Psoas muscle (tissue), 8 donors: ENCODE data around the gene NRIP1. TPM values are rescaled to one million over a fixed set of nuclear protein-coding genes. Genes with fewer than 3 reads are reported as not detected.

ENCODE experiments used
- ATAC-seq, 4 donors: fragments of 200-7000 bp; cut with Tn5 transposase; one replicate each; pipeline ENCODE4 v1.9.1; 2020; ENCODE audit warnings: moderate library complexity in 3 of 4, mild to moderate bottlenecking in 2 of 4
- DNase-seq, 2 donors: peaks; one replicate each; pipeline ENCODE4 v3.0.0-alpha.2; 2020
- H3K27ac ChIP-seq: fragments of 200-600 bp; one replicate; pipeline ENCODE4 v1.8.0; 2022
- H3K27me3 ChIP-seq, 3 donors: fragments of 200-600 bp in 1 of 3; one replicate each; pipeline versions ENCODE4 v1.6.1 to v1.8.0; 2013 to 2022; ENCODE audit warnings: low read length in 2 of 3, mild to moderate bottlenecking in 2 of 3, moderate library complexity in 1 of 3; ENCODE audit not compliant: insufficient read depth in 3 of 3
- H3K36me3 ChIP-seq, 2 donors: fragments of 200-600 bp in 1 of 2; one replicate each; pipeline versions ENCODE4 v1.6.1 to v1.8.0; 2013 to 2022; ENCODE audit warnings: low read depth in 1 of 2, mild to moderate bottlenecking in 1 of 2, moderate library complexity in 1 of 2; ENCODE audit not compliant: insufficient read depth in 1 of 2
- H3K4me1 ChIP-seq: fragments of 200-600 bp; one replicate; pipeline ENCODE4 v1.8.0; 2022
- H3K4me3 ChIP-seq: fragments of 200-600 bp; one replicate; pipeline ENCODE4 v1.8.0; 2022; ENCODE audit warnings: mild to moderate bottlenecking
- H3K9me3 ChIP-seq: fragments of 200-600 bp; one replicate; pipeline ENCODE4 v1.8.0; 2022
- CTCF ChIP-seq: fragments of 200-600 bp; IDR thresholded peaks from one replicate; pipeline ENCODE4 v1.8.0; 2022; ENCODE audit warnings: antibody characterized with exemption
- WGBS, 3 donors: extraction: QIAGEN DNeasy Blood & Tissue Kit; methylation state at CpG; one replicate each; pipeline versions ENCODE4 v1.1.6 to v1.1.7; 2013; 5-methylcytosine and 5-hydroxymethylcytosine counted together
- intact Hi-C, 2 donors: fragments of 100-400 bp; cut with DNase I; formaldehyde crosslinking; loops; one replicate each; pipeline versions ENCODE4 v1.11.0 to v1.14.2; 2022
- polyA plus RNA-seq, 3 donors: library from polyadenylated mRNA; stranded (reverse); fragments of 200-250 nt; gene quantifications; one replicate each; pipeline ENCODE4 v1.2.3, GENCODE V29; 2013
- total RNA-seq, 4 donors: library from RNA; stranded (reverse); fragmentation: NEBNext Ultra II Directional in 2 of 4; extraction: Animal tissue kit (Norgen Biotek cat#: 25700) in 2 of 4; gene quantifications; one replicate each; pipeline versions ENCODE4 v1.2.1 to v1.2.4, GENCODE V29; 2021 to 2023
- donor health status: healthy with polysubstance abuse.
- donor health status: DM: no; HTN: no; CAD: no; lungs with moderate emphysema.
- donor health status: Bipolar disorder and iron deficiency.
- donor health status: healthy.
- donor health status: DM: yes; HTN: yes; CAD: no.
- donor health status: DM: no; HTN: no; CAD: no.
- donor health status: DM: no; HTN: no; CAD: no.
- donor health status: DM: yes; HTN: yes; CAD: no.

Gene NRIP1
- total and polyA plus RNA-seq, 7 donors, result 12.1 to 137 (median 42.8) TPM

GRCh38 chr21:15029077-15029476, 35.7 kb downstream of the NRIP1 start:
- no peaks in the 10 kb centered on the region for H3K36me3 ChIP-seq
- DNase-seq, result no peak
- no peak overlapping the region for H3K27ac ChIP-seq
- H3K9me3 ChIP-seq, result no peaks in the 10 kb centered on the region
- no peaks in the 10 kb centered on the region for H3K27me3 ChIP-seq
- H3K4me3 ChIP-seq, result no peak overlapping the region
- WGBS, 3 donors, result 75 to 81% (median 76%) methylated on average over 4 of the region's 4 CpGs
- ATAC-seq, result peak in 1 of 4 donors; percentile 43
- intact Hi-C loops, result no loop called here
- H3K4me1 ChIP-seq, result peaks cover 28% of the 10 kb centered on the region
- TF ChIP-seq CTCF, result no peak

GRCh38 chr21:15028186-15028585, 36.6 kb downstream of the NRIP1 start:
- intact Hi-C loops, result no loop called here

GRCh38 chr21:15027056-15027455, 37.7 kb downstream of the NRIP1 start:
- H3K9me3 ChIP-seq, result no peaks in the 10 kb centered on the region
- H3K36me3 ChIP-seq, result no peaks in the 10 kb centered on the region
- no peak for TF ChIP-seq CTCF
- 71 to 79% (median 74%) methylated on average over 5 of the region's 5 CpGs for WGBS, 3 donors
- H3K4me3 ChIP-seq, result no peak overlapping the region
- no peak for ATAC-seq
- no peaks in the 10 kb centered on the region for H3K27me3 ChIP-seq
- no peak overlapping the region for H3K27ac ChIP-seq
- no peak for DNase-seq
- H3K4me1 ChIP-seq, result peaks cover 36% of the 10 kb centered on the region
- intact Hi-C loops, result no loop called here

More at GRCh38 chr21:15028186-15028585, 36.6 kb downstream of the NRIP1 start:
- no peaks in the 10 kb centered on the region for H3K27me3 ChIP-seq
- no peaks in the 10 kb centered on the region for H3K36me3 ChIP-seq
- TF ChIP-seq CTCF, result no peak
- 42 to 66% (median 54%) methylated on average over 3 of the region's 3 CpGs for WGBS, 3 donors
- ATAC-seq, result peak in 2 of 4 donors; percentile 42 to 44
- H3K4me1 ChIP-seq, result peaks cover 36% of the 10 kb centered on the region
- no peaks in the 10 kb centered on the region for H3K9me3 ChIP-seq
- no peak overlapping the region for H3K27ac ChIP-seq
- H3K4me3 ChIP-seq, result no peak overlapping the region
- DNase-seq, result no peak

- H3K4me3 ChIP-seq, result no peak overlapping the region
- H3K9me3 ChIP-seq, result no peaks in the 10 kb centered on the region
- DNase-seq (no peak), ATAC-seq (no peak)
- no peak for TF ChIP-seq CTCF
- WGBS, 3 donors, result 82 to 84% (median 83%) methylated on average over 2 of the region's 2 CpGs
- no peak overlapping the region for H3K27ac ChIP-seq
- intact Hi-C loops, result no loop called here
- no peaks in the 10 kb centered on the region for H3K36me3 ChIP-seq
- H3K27me3 ChIP-seq, result no peaks in the 10 kb centered on the region
- peaks cover 36% of the 10 kb centered on the region for H3K4me1 ChIP-seq
Measured at GRCh38 chr21:15026370-15026769, 38.4 kb downstream of the NRIP1 start.

- ATAC-seq (no peak), DNase-seq (no peak)
- H3K9me3 ChIP-seq, result no peaks in the 10 kb centered on the region
- H3K27me3 ChIP-seq, result no peaks in the 10 kb centered on the region
- intact Hi-C loops, result no loop called here
- peaks cover 32% of the 10 kb centered on the region for H3K4me1 ChIP-seq
- WGBS, 3 donors, result 56 to 66% (median 59%) methylated on average over 5 of the region's 5 CpGs
- TF ChIP-seq CTCF, result no peak
- no peaks in the 10 kb centered on the region for H3K36me3 ChIP-seq
- H3K27ac ChIP-seq, result no peak overlapping the region
- H3K4me3 ChIP-seq, result no peak overlapping the region
Measured at GRCh38 chr21:15023776-15024175, 41.0 kb downstream of the NRIP1 start.
